Activated naive CD4-positive, alpha-beta T cell treated with anti-CD3 and anti-CD28 coated beads, Interleukin-2, amount 50 U/mL, for 24 hours (primary cell): ENCODE measurements around the gene C19orf53.
A peak's percentile ranks its signal among the peaks of the same experiment; 100 is the strongest.
"Not testable (repeated sequence)": the region's sequence is repeated elsewhere in the genome, so short reads cannot be mapped to it uniquely, and the experiment has no call there.

Source experiments
- H3K27ac Mint-ChIP-seq: one replicate; pipeline ENCODE4 v1.8.0; 2021; ENCODE audit warnings: mild to moderate bottlenecking, mixed read lengths
- H3K27me3 Mint-ChIP-seq: one replicate; pipeline ENCODE4 v1.8.0; 2021; ENCODE audit warnings: mixed read lengths
- H3K36me3 Mint-ChIP-seq: one replicate; pipeline ENCODE4 v1.8.0; 2021; ENCODE audit warnings: mixed read lengths
- H3K4me1 Mint-ChIP-seq: one replicate; pipeline ENCODE4 v1.8.0; 2021; ENCODE audit warnings: mixed read lengths
- H3K4me3 Mint-ChIP-seq: one replicate; pipeline ENCODE4 v1.8.0; 2021; ENCODE audit warnings: mild to moderate bottlenecking, mixed read lengths
- H3K9me3 Mint-ChIP-seq: one replicate; pipeline ENCODE4 v1.8.0; 2021; ENCODE audit warnings: mixed read lengths

Gene C19orf53

DNA sequence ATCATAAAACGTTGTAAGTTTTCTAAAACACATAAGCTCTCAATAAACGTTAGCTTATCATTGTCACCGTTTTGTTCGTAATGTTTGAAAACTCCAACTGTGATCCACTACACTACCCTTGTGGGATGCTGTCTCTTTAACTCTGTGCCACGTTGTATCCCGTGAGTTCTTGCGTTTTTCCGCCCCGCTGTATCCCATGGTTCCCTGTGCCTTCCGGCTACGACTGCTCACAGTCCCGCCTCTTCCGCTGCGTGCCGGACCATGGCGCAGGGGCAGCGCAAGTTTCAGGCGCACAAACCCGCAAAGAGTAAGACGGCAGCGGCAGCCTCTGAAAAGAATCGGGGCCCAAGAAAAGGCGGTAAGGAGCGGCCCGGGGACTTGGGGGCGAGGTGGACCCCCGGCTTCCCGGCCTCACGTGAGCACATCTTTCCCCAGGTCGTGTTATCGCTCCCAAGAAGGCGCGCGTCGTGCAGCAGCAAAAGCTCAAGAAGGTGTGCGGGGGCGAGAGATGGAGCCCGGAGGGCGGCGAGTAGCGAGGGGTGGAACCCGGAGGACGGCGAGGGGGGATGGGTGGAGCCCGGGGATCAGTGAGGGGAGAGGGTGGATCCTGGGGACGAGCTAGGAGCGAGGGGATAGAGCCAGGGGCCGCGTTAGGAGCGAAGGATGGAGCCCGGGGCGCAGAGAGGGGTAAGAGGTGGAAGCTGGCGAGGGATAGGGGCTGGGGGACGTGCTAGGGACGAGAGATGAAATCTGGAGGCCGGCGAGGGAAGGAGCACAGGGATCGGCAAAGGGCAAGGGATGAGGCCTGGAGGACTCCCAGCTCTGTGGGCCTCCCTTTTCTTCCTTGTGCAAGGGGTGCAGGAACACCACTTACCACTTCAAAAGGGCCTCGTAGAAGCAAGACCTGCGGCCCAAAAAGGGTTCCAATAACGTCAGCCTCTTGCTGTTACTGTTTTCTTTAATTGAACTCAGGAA is at the start of gene C19orf53:
TSS of gene C19orf53 (plus strand) at position 240 of the 975 bp plus-strand sequence. CDS start at position 262, 22 bp downstream.
- H3K9me3 Mint-ChIP-seq: no peaks in the 10 kb centered on the region
- peak within 1 kb of the TSS; percentile 95 for H3K4me3 Mint-ChIP-seq
- no peaks in the 10 kb centered on the region for H3K27me3 Mint-ChIP-seq
- peak within 1 kb of the TSS; percentile 94 for H3K27ac Mint-ChIP-seq
- peaks cover 32% of the 10 kb centered on the region for H3K4me1 Mint-ChIP-seq
- peaks cover 12% of the 10 kb centered on the region for H3K36me3 Mint-ChIP-seq

DNA sequence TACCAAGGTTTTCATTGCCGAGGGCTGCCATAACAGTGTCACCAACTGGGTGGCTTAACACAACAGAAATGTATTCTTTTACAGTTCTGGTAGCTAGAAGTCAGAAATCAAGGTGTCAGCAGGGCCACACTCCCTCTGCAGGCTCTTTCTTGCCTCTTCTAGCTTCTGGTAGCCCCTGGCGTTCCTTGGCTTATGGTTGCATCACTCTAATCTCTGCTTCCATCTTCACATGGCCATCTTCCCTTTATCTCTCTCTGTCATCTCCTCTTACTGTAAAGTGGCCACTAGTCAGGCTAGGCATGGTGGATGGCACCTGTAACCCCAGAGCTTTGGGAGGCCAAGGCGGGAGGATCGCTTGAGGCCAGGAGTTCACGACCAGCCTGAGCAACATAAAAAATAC is 47.9 kb upstream of the C19orf53 start:
- H3K4me1 Mint-ChIP-seq: peaks cover 17% of the 10 kb centered on the region
- H3K27me3 Mint-ChIP-seq: no peaks in the 10 kb centered on the region
- H3K36me3 Mint-ChIP-seq: no peaks in the 10 kb centered on the region
- H3K4me3 Mint-ChIP-seq: no peak overlapping the region
- no peak overlapping the region for H3K27ac Mint-ChIP-seq
- H3K9me3 Mint-ChIP-seq: no peaks in the 10 kb centered on the region

DNA sequence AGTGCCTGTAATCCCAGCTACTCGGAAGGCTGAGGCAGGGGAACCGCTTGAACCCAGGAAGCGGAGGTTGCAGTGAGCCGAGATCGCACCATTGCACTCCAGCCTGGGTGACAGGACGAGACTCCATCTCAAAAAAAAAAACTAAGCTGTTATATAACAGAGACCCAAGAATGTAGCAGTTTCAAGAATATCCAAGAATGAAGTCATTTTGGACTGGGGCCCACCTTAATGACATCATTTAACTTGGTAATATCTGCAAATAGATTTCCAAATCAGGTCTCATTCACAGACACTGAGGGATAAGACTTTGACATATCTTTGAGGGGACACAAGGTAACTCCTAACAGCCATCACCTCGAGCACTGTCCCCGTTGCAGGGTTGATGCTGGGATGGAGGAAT is 46.5 kb upstream of the C19orf53 start:
- Mint-ChIP-seq H3K9me3 (no peaks in the 10 kb centered on the region), H3K4me3 (no peak overlapping the region), H3K27me3 (no peaks in the 10 kb centered on the region), H3K4me1 (peaks cover 26% of the 10 kb centered on the region), H3K27ac (no peak overlapping the region), H3K36me3 (no peaks in the 10 kb centered on the region)

DNA sequence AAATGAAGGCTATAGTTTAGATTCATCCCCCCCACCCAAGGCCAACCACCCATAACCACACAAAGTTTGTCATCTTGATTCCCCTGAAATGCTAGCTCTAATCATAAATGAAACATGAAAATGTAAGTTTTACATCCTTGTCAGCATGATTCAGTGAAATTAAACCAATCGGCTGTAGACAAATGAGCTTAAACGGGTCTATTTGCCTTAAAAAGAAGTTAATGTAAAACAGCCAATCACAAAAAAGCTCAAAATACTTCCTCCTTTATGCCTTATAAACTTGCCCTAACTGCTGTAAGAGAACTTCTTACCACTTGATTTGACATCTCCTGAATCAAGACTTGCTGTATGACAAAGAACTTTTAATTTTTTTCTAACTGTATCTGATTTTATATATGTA is 44.4 kb upstream of the C19orf53 start:
- Mint-ChIP-seq H3K9me3 (no peaks in the 10 kb centered on the region), H3K27ac (peak overlapping the region; percentile 68), H3K4me3 (peak overlapping the region; percentile 26), H3K4me1 (peaks cover 26% of the 10 kb centered on the region), H3K27me3 (no peaks in the 10 kb centered on the region), H3K36me3 (no peaks in the 10 kb centered on the region)

DNA sequence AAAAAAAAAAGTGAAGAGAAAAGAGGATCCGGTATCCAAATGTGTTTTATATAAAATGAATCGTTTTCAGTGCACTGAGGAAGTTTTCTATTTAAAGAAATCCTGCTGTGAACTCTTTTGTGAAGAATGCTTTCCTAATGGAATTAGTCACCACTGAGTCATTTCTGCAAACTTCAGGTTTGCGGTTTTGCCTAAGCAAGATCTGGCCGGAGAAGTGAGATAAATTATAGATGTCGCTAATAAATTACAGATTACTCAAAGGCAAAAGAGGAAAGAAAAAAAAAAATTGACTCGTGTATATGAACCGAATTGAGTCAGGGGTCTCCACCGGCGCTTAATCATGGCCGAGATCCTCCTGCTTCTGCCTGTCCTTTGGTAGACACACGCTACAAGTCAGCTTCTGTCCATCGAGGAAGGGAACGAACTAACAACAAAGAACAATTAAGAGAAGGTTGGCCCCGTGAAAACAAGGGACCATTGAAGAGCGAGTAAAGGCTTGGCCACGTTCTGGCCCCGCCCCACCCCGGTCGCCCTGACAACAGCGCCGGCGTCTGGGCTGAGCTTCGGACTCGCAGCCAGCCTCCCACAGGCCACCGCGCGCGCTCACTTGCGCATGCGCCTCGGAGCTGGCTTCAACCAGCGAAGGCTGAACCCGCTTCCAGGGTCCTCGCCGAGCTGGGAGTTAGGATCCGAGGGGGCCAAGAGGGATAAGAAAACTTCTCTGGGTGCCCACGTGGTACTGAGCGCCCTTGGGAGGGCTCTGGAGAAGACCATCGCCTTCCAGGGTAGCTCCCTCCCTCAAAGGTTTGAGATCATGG is 42.9 kb upstream of the C19orf53 start:
- Mint-ChIP-seq H3K4me1 (peaks cover 26% of the 10 kb centered on the region), H3K9me3 (no peaks in the 10 kb centered on the region), H3K4me3 (peak overlapping the region; percentile 97), H3K36me3 (no peaks in the 10 kb centered on the region), H3K27me3 (no peaks in the 10 kb centered on the region), H3K27ac (peak overlapping the region; percentile 99)

DNA sequence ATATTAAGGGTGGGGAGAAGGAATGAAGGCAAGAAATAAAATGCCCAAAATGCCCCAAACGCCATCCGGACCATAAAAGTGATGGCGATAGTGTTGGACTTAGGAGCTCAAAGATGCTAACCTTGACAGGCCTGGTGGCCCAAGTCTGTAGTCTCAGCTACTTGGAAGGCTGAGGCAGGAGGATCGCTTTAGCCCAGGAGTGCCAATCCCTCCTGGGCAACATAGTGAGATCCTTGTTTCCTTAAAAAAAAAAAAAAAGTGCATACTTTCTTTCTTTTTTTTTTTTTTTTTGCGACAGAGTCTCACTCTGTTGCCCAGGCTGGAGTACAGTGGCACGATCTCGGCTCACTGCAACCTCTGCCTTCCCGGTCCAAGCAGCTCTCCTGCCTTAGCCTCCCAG is 41.9 kb upstream of the C19orf53 start:
- no peaks in the 10 kb centered on the region for H3K9me3 Mint-ChIP-seq
- H3K4me3 Mint-ChIP-seq: peak overlapping the region; percentile 97
- no peaks in the 10 kb centered on the region for H3K27me3 Mint-ChIP-seq
- no peaks in the 10 kb centered on the region for H3K36me3 Mint-ChIP-seq
- peaks cover 26% of the 10 kb centered on the region for H3K4me1 Mint-ChIP-seq
- no peak overlapping the region for H3K27ac Mint-ChIP-seq

DNA sequence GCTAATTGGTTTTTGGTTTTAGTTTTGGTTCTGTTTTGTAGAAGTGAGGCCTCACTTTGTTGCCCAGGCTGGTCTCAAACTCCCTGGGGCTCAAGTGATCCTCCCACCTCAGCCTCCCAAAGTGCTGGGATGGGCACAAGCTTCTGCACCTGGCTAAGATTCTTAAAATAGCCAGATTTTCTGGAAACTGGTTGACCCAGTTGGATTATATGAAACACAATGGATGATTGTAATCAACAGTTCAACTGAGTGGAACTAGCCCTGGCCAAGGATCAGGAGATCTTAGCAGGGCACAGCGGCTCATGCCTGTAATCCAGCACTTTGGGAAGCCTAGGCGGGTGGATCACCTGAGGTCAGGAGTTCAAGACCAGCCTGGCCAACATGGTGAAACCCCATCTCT is 39.5 kb upstream of the C19orf53 start:
- Mint-ChIP-seq H3K4me1 (peaks cover 23% of the 10 kb centered on the region), H3K36me3 (no peaks in the 10 kb centered on the region), H3K27me3 (no peaks in the 10 kb centered on the region), H3K27ac (no peak overlapping the region), H3K9me3 (no peaks in the 10 kb centered on the region), H3K4me3 (no peak overlapping the region)

DNA sequence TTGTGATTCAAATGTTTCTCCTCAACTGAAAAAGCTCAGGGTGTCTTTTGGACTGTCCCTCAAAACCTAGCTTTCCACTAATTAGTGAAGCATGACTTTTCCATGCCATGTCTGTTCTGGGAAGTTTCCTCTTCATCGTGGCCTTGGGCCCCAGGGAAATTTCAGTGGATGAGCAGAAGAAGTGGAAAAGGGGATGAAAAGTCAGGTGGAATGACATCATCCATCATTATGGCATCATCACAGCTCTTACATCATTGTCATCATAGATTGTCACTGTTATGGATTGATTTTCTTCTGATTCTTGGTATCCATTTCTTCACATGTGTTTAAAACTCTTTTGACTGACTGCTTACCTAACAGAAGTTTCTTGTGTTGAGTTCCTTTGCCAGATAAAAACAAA is 36.2 kb upstream of the C19orf53 start:
- Mint-ChIP-seq H3K9me3 (no peaks in the 10 kb centered on the region), H3K4me1 (no peaks in the 10 kb centered on the region), H3K36me3 (peaks cover 3% of the 10 kb centered on the region), H3K27ac (no peak overlapping the region), H3K27me3 (no peaks in the 10 kb centered on the region), H3K4me3 (no peak overlapping the region)

DNA sequence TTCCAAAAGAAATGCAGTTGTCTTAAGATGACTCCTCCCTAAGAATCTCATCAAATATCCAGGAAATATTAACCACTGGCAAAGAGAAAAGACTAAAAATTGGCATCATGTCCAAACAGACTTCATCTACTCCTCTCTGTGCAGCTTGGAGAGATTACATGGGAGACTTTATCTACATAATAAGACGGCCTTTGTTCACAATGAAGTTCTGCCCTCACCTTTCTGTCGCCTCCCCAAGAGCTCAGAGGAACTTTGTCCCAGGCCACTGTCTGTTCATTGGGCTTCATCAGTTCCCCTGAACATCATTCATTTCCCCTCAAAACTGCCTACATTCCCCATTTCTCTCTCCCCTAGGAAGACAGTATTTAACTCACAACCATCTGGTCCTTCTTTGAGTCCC is 32.4 kb upstream of the C19orf53 start:
- Mint-ChIP-seq H3K9me3 (no peaks in the 10 kb centered on the region), H3K27me3 (no peaks in the 10 kb centered on the region), H3K27ac (no peak overlapping the region), H3K36me3 (peaks cover 3% of the 10 kb centered on the region), H3K4me1 (peaks cover 2% of the 10 kb centered on the region), H3K4me3 (no peak overlapping the region)

DNA sequence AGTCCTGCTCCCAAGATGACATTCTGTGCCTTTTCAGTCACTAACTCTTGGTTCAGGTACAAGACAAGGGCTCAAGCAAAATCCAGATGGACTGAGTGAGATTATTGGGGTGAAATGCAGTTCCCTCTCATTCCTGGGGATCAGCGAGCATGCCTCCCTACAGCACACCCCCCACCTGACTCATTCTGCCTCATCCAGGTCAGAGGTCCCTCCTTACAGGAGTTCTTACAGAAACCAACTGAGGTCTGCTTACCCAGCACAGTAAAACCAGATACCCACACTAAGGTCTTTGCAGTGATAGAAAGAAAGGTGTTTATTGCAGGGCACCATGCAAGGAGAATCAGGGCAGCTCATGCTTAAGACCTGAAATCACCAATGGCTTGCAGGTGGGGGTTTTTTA is 31.5 kb upstream of the C19orf53 start:
- H3K27ac Mint-ChIP-seq: no peak overlapping the region
- no peaks in the 10 kb centered on the region for H3K9me3 Mint-ChIP-seq
- H3K4me1 Mint-ChIP-seq: peaks cover 9% of the 10 kb centered on the region
- no peak overlapping the region for H3K4me3 Mint-ChIP-seq
- no peaks in the 10 kb centered on the region for H3K27me3 Mint-ChIP-seq
- peaks cover 3% of the 10 kb centered on the region for H3K36me3 Mint-ChIP-seq

DNA sequence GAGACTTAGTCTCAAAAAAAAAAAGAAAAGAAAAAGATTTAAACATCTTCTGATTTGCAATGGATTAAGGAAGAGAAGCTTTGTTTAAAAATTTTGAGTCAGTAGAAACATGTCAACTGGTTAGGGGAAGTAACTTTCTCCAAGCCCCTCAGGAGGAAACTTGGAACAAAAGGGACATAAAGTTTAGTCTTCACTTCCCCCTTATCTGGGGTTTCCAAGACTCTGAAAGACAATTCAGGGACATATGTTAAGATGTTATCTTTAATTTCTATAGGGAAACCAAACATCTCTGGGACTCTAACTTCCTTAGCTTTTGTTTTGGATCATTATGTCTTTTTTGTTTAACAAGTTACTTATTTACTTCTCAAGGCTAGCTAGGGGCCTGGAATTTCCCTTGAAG is 30.1 kb upstream of the C19orf53 start:
- H3K4me3 Mint-ChIP-seq: no peak overlapping the region
- no peak overlapping the region for H3K27ac Mint-ChIP-seq
- H3K9me3 Mint-ChIP-seq: no peaks in the 10 kb centered on the region
- H3K36me3 Mint-ChIP-seq: peaks cover 3% of the 10 kb centered on the region
- peaks cover 18% of the 10 kb centered on the region for H3K4me1 Mint-ChIP-seq
- H3K27me3 Mint-ChIP-seq: no peaks in the 10 kb centered on the region

DNA sequence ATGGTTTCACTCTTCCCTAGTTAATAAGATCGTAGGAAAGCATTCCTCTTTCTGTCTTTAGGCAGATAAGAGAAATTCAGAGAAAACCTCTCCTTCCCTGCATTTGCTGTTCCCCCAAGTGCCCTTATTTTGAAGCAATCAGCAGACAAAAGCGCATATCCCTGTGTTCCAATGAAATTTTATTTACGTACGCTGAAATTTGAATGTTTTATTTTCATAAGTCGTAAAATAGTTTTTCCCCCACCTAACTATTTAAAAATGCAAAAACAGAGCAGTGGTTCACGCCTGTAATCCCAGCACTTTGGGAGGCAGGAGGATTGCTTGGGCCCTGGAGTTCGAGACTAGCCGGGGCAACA is 27.2 kb upstream of the C19orf53 start:
- Mint-ChIP-seq H3K27me3 (no peaks in the 10 kb centered on the region), H3K36me3 (peaks cover 3% of the 10 kb centered on the region), H3K4me1 (peaks cover 31% of the 10 kb centered on the region), H3K27ac (no peak overlapping the region), H3K4me3 (peak overlapping the region; percentile 94), H3K9me3 (no peaks in the 10 kb centered on the region)

DNA sequence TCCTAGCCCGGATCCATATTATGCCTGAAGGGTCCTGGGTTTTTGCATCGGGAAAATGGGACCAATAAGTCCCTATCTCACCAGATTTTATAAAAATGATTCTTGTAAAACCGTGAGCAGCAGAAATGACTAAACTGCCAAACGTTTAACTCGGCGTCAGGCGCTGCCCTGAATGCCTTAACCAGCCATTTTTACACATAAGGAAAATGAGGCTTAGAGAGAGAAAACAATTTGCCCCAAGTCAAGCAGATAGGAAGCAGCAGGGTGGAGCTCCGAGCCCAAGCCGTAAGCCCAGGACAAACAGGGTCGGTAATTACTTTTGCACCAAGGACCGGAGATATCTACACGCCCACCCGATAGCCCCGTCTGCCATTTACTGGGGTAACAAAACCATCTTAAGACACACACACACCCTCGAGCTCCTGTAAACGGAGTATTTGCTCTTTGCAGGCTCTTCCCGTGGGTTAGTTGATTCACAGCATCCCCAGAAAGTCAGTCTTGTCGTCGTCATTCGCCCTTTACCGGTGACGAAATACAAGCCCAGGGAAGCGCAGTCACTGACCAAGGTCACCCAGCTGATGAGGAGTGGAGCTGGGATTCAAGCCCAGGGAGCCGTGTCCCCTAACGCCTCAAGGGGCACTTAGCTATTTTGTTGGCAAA is 26.0 kb upstream of the C19orf53 start:
- no peaks in the 10 kb centered on the region for H3K9me3 Mint-ChIP-seq
- no peaks in the 10 kb centered on the region for H3K36me3 Mint-ChIP-seq
- peak overlapping the region; percentile 94 for H3K4me3 Mint-ChIP-seq
- H3K27ac Mint-ChIP-seq: peak overlapping the region; percentile 77
- H3K27me3 Mint-ChIP-seq: no peaks in the 10 kb centered on the region
- H3K4me1 Mint-ChIP-seq: peaks cover 31% of the 10 kb centered on the region

DNA sequence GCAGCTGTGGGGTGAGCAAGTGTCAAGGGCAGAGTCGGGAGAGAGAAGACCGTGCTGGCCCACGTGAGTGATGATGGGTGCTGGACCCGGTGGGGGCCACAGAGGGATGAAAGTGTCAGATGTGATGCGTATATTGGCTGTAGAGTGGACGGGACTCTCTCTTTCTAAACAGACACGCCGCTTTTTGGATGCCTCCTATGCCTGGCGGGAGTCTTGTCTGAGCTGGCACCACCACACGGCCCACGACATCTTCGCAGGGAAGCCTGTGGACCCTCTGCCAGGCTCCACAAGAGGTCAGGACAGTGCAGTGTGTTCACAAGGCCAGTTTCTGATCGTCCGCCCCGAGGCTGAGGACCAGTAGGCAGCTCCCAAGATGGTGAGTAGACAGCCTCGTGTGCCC is 22.8 kb upstream of the C19orf53 start:
- peaks cover 31% of the 10 kb centered on the region for H3K4me1 Mint-ChIP-seq
- H3K36me3 Mint-ChIP-seq: peaks cover 5% of the 10 kb centered on the region
- H3K27me3 Mint-ChIP-seq: no peaks in the 10 kb centered on the region
- no peak overlapping the region for H3K27ac Mint-ChIP-seq
- H3K9me3 Mint-ChIP-seq: no peaks in the 10 kb centered on the region
- H3K4me3 Mint-ChIP-seq: no peak overlapping the region

DNA sequence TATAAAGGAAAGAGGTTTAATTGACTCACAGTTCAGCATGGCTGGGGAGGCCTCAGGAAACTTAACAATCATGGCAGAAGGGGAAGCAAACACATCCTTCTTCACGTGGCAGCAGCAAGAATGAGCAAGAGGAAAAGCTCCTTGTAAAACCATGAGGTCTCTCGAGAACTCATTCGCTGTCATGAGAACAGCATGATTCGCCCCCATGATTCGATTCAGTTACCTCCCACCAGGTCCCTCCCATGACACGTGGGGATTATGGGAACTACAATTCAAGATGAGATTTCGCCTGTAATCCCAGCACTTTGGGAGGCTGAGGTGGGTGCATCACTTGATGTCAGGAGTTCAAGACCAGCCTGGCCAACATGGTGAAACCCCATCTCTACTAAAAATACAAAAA is 20.6 kb upstream of the C19orf53 start:
- H3K4me3 Mint-ChIP-seq, H3K27ac Mint-ChIP-seq, H3K9me3 Mint-ChIP-seq, H3K27me3 Mint-ChIP-seq: not testable (repeated sequence)
- H3K4me1 Mint-ChIP-seq: peaks cover 18% of the 10 kb centered on the region
- peaks cover 12% of the 10 kb centered on the region for H3K36me3 Mint-ChIP-seq
